Measurements from ENCODE around the gene MEGF11.

MEGF11 gene

DNA sequence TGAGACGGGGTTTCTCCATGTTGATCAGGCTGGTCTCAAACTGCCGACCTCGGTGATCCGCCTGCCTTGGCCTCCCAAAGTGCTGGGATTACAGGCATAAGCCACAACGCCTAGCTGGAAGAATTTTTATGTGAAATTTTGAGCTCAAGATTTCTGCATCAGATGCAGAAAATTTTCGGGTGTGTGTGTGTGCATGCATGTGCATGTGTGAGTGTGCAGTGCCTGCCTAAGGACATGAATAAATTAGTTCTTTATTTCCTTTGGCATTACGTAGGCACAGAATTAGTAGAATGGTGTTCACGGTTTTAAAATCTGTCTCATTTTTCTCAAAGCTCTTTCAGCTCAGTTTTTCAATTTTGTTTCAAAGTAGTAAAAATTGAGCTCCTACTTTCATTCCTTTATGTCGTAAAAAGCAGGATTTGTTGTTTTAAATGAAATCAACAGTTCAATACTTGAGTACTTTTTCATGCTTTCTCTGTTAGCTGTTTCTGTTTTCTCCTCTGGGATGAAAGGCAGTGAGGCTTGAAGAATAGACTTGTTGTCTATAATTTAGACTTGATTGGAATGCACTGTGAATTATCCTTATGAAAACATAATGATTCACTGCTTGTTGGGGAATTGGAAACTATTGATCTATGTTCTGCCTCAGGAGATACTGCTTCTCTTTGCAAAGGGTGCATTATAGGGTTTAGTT is 407.6 kb downstream of the MEGF11 start:
- ChIA-PET POLR2A (interaction anchor here (1.1 kb wide), 1 partner anchor 23 kb away, joined by 3 read pairs; the partner anchor contains the start of gene RAB11A), CTCF (interaction anchor here (0.5 to 7.2 kb wide), 7 partner anchors 8 to 21 kb away, joined by 3 to 34 read pairs (median 4); no protein-coding TSS in a partner anchor)
- Histone ChIP-seq H3K4me1 (ENCODE audit: control insufficient read depth, insufficient read depth, low read length) (peaks cover 3% of the 10 kb centered on the region; the same call in 1 of the 2 replicates), H3K9me3 (ENCODE audit: control insufficient read depth, insufficient read depth, low read depth, low read length) (no peaks in the 10 kb centered on the region; the same call in 1 of the 2 replicates), H3K36me3 (ENCODE audit: control insufficient read depth in 2 of 2, insufficient read depth in 1 of 2, low read length in 2 of 2) (no peaks in the 10 kb centered on the region), H3K27ac (ENCODE audit: extremely low read depth, low read depth, low read length) (no peak overlapping the region), H3K4me3 (ENCODE audit: low read depth, low read length) (no peak overlapping the region)
- TF ChIP-seq PRDM1 (tag by site-specific recombination; IDR thresholded peaks at IDR 0.05) (peak; percentile 88), ZNF175 (tag by site-specific recombination; IDR thresholded peaks at IDR 0.05) (no peak), ZFP3 (tag by site-specific recombination; IDR thresholded peaks at IDR 0.05; ENCODE audit: low read depth) (no peak), ZNF791 (tag by site-specific recombination; IDR thresholded peaks at IDR 0.05) (no peak), HIC1 (tag by site-specific recombination; IDR thresholded peaks at IDR 0.05) (no peak), SALL2 (tag by site-specific recombination; IDR thresholded peaks at IDR 0.05; ENCODE audit: borderline replicate concordance) (no peak), ZNF654 (tag by site-specific recombination; IDR thresholded peaks at IDR 0.05; ENCODE audit: low read depth) (no peak), ZBTB44 (tag by site-specific recombination; IDR thresholded peaks at IDR 0.05) (peak; percentile 76; the same call in 1 of the 2 replicates), ZBTB6 (tag by site-specific recombination; IDR thresholded peaks at IDR 0.05) (no peak), ZNF280D (tag by site-specific recombination; IDR thresholded peaks at IDR 0.05) (no peak), KLF9 (tag by site-specific recombination; IDR thresholded peaks at IDR 0.05; ENCODE audit: low read depth) (no peak), ZNF2 (tag by site-specific recombination; IDR thresholded peaks at IDR 0.05) (no peak), ZNF416 (tag by site-specific recombination; IDR thresholded peaks at IDR 0.05) (no peak), GLIS2 (tag by site-specific recombination; IDR thresholded peaks at IDR 0.05) (no peak), ZNF169 (tag by site-specific recombination; IDR thresholded peaks at IDR 0.05) (no peak)
- TF ChIP-seq, protein P1, sequence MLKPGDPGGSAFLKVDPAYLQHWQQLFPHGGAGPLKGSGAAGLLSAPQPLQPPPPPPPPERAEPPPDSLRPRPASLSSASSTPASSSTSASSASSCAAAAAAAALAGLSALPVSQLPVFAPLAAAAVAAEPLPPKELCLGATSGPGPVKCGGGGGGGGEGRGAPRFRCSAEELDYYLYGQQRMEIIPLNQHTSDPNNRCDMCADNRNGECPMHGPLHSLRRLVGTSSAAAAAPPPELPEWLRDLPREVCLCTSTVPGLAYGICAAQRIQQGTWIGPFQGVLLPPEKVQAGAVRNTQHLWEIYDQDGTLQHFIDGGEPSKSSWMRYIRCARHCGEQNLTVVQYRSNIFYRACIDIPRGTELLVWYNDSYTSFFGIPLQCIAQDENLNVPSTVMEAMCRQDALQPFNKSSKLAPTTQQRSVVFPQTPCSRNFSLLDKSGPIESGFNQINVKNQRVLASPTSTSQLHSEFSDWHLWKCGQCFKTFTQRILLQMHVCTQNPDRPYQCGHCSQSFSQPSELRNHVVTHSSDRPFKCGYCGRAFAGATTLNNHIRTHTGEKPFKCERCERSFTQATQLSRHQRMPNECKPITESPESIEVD (tag by site-specific recombination; IDR thresholded peaks at IDR 0.05) = peak; percentile 73
- TF ChIP-seq, protein P2, sequence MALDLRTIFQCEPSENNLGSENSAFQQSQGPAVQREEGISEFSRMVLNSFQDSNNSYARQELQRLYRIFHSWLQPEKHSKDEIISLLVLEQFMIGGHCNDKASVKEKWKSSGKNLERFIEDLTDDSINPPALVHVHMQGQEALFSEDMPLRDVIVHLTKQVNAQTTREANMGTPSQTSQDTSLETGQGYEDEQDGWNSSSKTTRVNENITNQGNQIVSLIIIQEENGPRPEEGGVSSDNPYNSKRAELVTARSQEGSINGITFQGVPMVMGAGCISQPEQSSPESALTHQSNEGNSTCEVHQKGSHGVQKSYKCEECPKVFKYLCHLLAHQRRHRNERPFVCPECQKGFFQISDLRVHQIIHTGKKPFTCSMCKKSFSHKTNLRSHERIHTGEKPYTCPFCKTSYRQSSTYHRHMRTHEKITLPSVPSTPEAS (tag by site-specific recombination; IDR thresholded peaks at IDR 0.05) = 0 out of 2 replicates have a peak, but pooled peaks have one; percentile 20
